Glutamatergic neuron (in vitro differentiated cells): ENCODE results near the gene SGF29. TPM values are rescaled to one million over a fixed set of nuclear protein-coding genes. Genes with fewer than 3 reads are reported as not detected.
"Not testable (repeated sequence)": the region's sequence is repeated elsewhere in the genome, so short reads cannot be mapped to it uniquely, and the experiment has no call there.

Experiments
- DNase-seq: peaks from one replicate; pipeline ENCODE4 v3.0.0; 2022
- H3K27ac Mint-ChIP-seq: one replicate; pipeline ENCODE4 v1.8.0; 2020; ENCODE audit warnings: mild to moderate bottlenecking, mixed read lengths, inconsistent platforms; ENCODE audit not compliant: unreplicated experiment
- H3K27me3 Mint-ChIP-seq: one replicate; pipeline ENCODE4 v1.8.0; 2020; ENCODE audit warnings: mild to moderate bottlenecking, moderate library complexity, mixed read lengths, inconsistent platforms; ENCODE audit not compliant: unreplicated experiment
- H3K36me3 Mint-ChIP-seq: one replicate; pipeline ENCODE4 v1.8.0; 2020; ENCODE audit warnings: mild to moderate bottlenecking, mixed read lengths, inconsistent platforms; ENCODE audit not compliant: unreplicated experiment
- H3K4me1 Mint-ChIP-seq: one replicate; pipeline ENCODE4 v1.8.0; 2020; ENCODE audit warnings: mild to moderate bottlenecking, low read depth, mixed read lengths, inconsistent platforms; ENCODE audit not compliant: unreplicated experiment
- H3K4me3 Mint-ChIP-seq: one replicate; pipeline ENCODE4 v1.8.0; 2020; ENCODE audit warnings: mild to moderate bottlenecking, mixed read lengths, inconsistent platforms; ENCODE audit not compliant: unreplicated experiment
- H3K9me3 Mint-ChIP-seq: one replicate; pipeline ENCODE4 v1.8.0; 2020; ENCODE audit warnings: mild to moderate bottlenecking, moderate library complexity, mixed read lengths, inconsistent platforms; ENCODE audit not compliant: unreplicated experiment
- total RNA-seq: library from RNA; stranded (reverse); fragmentation: NEBNext Ultra II Directional; extraction: Animal tissue kit (Norgen Biotek cat#: 25700); gene quantifications from one replicate; pipeline ENCODE4 v1.2.1, GENCODE V29; 2021; ENCODE audit not compliant: unreplicated experiment
- TF ChIP-seq, protein P1 (sequence below): fragments of 200-600 bp; sonication (generic); IDR thresholded peaks from one replicate; pipeline ENCODE4 v1.5.0; 2021; ENCODE audit not compliant: partially characterized antibody, unreplicated experiment

Gene SGF29
- total RNA-seq, 1 donor from 2014 or later: 29.2 TPM

DNA sequence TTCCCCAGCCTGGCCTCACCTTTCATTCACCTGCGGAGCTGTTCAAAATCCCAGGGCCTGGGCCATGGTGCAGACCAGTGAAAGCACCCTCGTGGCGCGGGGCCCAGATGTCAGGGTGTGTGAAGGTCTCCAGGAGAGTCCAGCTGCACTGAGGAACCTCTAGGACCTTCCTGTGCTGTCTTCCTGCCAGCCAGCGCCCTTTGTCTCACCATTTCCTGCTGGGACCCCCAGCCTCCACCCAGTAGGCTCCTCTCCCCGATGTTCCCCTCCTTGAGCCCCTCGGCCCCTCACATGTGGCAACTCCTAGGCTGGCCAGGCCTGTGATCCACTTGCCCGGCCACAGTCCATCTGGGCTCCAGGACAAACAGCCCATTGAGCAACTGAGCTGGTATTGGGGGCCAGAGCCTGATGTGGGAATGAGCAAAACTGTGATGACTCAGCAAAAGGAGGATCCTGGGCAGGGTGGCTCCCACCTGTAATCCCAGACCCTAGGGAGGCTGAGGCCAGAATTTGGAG lies 42.5 kb downstream of the SGF29 start:
- H3K4me1 Mint-ChIP-seq: no peaks in the 10 kb centered on the region
- H3K4me3 Mint-ChIP-seq: no peak overlapping the region
- peaks cover 2% of the 10 kb centered on the region for H3K9me3 Mint-ChIP-seq
- DNase-seq: no peak
- no peak overlapping the region for H3K27ac Mint-ChIP-seq
- H3K36me3 Mint-ChIP-seq: no peaks in the 10 kb centered on the region
- peaks cover 6% of the 10 kb centered on the region for H3K27me3 Mint-ChIP-seq
- TF ChIP-seq, protein P1, sequence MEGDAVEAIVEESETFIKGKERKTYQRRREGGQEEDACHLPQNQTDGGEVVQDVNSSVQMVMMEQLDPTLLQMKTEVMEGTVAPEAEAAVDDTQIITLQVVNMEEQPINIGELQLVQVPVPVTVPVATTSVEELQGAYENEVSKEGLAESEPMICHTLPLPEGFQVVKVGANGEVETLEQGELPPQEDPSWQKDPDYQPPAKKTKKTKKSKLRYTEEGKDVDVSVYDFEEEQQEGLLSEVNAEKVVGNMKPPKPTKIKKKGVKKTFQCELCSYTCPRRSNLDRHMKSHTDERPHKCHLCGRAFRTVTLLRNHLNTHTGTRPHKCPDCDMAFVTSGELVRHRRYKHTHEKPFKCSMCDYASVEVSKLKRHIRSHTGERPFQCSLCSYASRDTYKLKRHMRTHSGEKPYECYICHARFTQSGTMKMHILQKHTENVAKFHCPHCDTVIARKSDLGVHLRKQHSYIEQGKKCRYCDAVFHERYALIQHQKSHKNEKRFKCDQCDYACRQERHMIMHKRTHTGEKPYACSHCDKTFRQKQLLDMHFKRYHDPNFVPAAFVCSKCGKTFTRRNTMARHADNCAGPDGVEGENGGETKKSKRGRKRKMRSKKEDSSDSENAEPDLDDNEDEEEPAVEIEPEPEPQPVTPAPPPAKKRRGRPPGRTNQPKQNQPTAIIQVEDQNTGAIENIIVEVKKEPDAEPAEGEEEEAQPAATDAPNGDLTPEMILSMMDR: no peak

GRCh38 chr16:28596840-28597691 lies 43.3 kb downstream of the SGF29 start, which contains the start of gene SULT1A2:
Gene SULT1A2 (minus strand): TSS chr16:28597050. CDS start chr16:28595930, 1,120 bp downstream.
- H3K27ac Mint-ChIP-seq: no peak within 1 kb of the TSS
- TF ChIP-seq, protein P1: no peak
- H3K27me3 Mint-ChIP-seq: peaks cover 6% of the 10 kb centered on the region
- DNase-seq: no peak
- peaks cover 2% of the 10 kb centered on the region for H3K9me3 Mint-ChIP-seq
- no peak within 1 kb of the TSS for H3K4me3 Mint-ChIP-seq
- H3K36me3 Mint-ChIP-seq: no peaks in the 10 kb centered on the region
- no peaks in the 10 kb centered on the region for H3K4me1 Mint-ChIP-seq

GRCh38 chr16:28597692-28598261 lies 44.1 kb downstream of the SGF29 start:
- DNase-seq: no peak
- Mint-ChIP-seq H3K36me3 (no peaks in the 10 kb centered on the region), H3K27ac (no peak overlapping the region), H3K4me3 (no peak overlapping the region), H3K4me1 (no peaks in the 10 kb centered on the region), H3K9me3 (peaks cover 2% of the 10 kb centered on the region), H3K27me3 (peaks cover 4% of the 10 kb centered on the region)
- TF ChIP-seq, protein P1: no peak

DNA sequence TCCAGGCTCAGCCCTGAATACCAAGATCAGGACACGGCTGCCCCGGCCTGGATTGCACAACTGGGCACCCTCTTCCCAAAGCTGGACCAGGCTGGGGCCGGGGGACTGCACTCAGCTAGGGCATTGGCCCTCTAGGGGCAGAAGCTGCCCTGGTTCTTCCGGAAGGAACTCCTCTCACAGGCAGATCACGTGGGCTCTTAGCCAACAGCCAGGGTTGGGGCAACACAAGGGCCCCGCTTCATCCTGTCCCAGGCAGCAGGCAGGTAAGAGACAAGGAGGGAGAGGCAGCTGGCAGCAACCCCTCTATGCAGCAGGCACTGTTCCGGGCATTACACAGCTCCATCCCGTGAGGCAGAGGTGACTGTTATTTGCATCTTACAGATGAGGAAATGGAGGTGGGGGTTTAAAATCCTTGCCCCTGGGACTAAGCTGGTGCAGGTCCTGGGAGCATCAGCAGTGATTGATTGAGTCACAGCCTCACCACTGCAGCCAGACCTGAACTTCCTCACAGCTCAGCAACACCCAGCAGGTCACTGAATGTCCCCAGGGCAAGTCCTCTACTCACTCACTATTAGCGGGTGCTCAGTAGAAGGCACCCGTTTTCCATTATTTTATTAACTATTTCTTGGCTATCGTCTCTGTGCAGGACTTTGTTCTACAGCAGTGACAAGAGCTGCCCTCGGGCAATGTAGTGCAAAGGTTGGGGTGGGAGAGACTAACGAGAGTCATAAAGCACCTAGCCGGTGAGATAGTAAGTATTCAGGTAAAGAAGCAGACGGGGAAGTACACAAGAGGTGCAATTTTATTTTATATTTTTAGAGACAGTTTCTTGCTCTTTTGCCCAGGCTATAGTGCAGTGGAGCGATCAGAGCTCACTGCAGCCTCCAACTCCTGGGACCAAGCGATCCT lies 45.9 kb downstream of the SGF29 start:
- not testable (repeated sequence) for H3K9me3 Mint-ChIP-seq, H3K36me3 Mint-ChIP-seq, DNase-seq

DNA sequence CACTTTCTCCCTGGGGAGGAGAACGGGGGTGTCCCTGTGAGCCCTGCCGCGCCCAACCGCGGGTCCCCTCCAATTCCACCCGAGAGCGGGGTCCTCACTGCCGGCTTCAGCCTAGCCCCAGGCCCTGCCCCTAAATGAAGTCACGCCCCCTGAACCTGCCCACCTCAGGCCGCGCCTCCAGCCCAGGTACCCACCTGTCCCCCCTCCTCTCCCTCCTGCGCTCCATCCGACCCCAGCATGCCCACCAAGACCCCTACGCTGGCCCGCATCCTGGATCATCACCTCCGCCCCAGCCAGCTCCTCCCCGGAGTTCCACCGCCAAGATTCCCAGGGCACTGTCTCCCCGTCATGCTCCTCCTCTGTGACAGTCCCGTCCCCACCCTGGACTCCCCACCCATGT lies 47.2 kb downstream of the SGF29 start:
- DNase-seq, H3K36me3 Mint-ChIP-seq, H3K27me3 Mint-ChIP-seq, H3K4me1 Mint-ChIP-seq, H3K9me3 Mint-ChIP-seq, H3K27ac Mint-ChIP-seq, H3K4me3 Mint-ChIP-seq: not testable (repeated sequence)

More for the DNA sequence above, 45.9 kb downstream of the SGF29 start:
- H3K4me3 Mint-ChIP-seq, H3K27me3 Mint-ChIP-seq, H3K4me1 Mint-ChIP-seq, H3K27ac Mint-ChIP-seq: not testable (repeated sequence)

DNA sequence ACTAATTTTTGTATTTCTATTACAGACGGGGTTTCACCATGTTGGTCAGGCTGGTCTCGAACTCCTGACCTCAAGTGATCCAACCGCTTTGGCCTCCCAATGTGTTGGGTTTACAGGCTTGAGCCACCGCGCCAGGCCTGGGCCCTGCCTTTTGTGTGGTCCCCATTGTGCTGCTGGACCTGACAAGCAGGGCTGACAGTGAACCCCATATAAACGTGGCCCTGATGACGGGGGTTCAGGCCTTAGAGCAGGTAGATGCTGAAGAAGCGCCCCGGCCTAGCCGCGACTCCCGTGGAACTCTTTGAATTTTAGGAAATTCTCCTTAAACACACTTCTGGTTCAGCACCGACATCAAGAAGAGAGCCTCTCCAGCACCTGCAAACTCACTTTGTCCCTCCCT lies 47.9 kb downstream of the SGF29 start:
- not testable (repeated sequence) for H3K27ac Mint-ChIP-seq, H3K4me1 Mint-ChIP-seq, H3K4me3 Mint-ChIP-seq, DNase-seq, H3K27me3 Mint-ChIP-seq, H3K9me3 Mint-ChIP-seq, H3K36me3 Mint-ChIP-seq

DNA sequence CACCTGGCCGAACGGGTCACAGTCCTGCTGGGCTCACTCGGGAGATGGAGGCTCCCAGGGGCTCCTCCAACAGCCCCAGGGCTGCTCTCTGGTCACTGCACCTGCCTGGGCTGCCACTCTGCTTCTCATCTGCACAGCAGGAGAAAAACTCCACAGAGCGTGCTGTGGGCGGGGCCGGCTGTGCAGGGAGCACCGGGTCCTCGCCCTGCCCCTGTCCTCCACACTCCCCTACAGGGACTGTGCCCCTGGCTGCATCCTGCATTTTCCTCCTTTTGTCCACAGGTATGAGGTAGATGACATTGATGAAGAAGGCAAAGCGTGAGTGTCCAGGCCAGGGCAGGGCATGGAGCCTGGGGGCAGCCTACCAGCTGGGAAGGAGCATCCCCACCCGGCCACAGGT lies 48.3 kb downstream of the SGF29 start:
- DNase-seq, H3K4me3 Mint-ChIP-seq, H3K4me1 Mint-ChIP-seq, H3K36me3 Mint-ChIP-seq, H3K9me3 Mint-ChIP-seq, H3K27me3 Mint-ChIP-seq, H3K27ac Mint-ChIP-seq: not testable (repeated sequence)
